GM12891 (cell line): ENCODE measurements around the gene SRP14. TPM values are rescaled to one million over a fixed set of nuclear protein-coding genes. Genes with fewer than 3 reads are reported as not detected.

ENCODE experiments used
- DNase-seq: peaks from one replicate; pipeline ENCODE4 v3.0.0; 2011; ENCODE audit warnings: low spot score; ENCODE audit not compliant: insufficient read length
- FAIRE-seq: peaks from 2 replicates; lab custom pipeline; 2011; peaks lifted over from hg19 to GRCh38; lab: Jason Lieb, UNC
- PAX5 ChIP-seq: IDR thresholded peaks from 2 replicates; pipeline ENCODE4 v1.6.1; 2011; ENCODE audit warnings: low read length, moderate library complexity, mild to moderate bottlenecking; ENCODE audit not compliant: insufficient read depth, severe bottlenecking
- POLR2A ChIP-seq: IDR thresholded peaks from 2 replicates; pipeline ENCODE4 v1.6.1; 2011; ENCODE audit warnings: low read depth, low read length, control low read depth
- POLR2AphosphoS5 ChIP-seq: IDR thresholded peaks from 2 replicates; pipeline ENCODE4 v1.6.1; 2011; ENCODE audit warnings: low read depth, low read length, control low read depth
- POU2F2 ChIP-seq: IDR thresholded peaks from 2 replicates; pipeline ENCODE4 v1.6.1; 2011; ENCODE audit warnings: low read depth, mild to moderate bottlenecking, control low read depth, low read length, moderate library complexity
- SPI1 ChIP-seq: IDR thresholded peaks from 2 replicates; pipeline ENCODE4 v1.6.1; 2011; ENCODE audit warnings: low read depth, low read length, control low read depth
- TAF1 ChIP-seq: IDR thresholded peaks from 2 replicates; pipeline ENCODE4 v1.6.1; 2011; ENCODE audit warnings: low read depth, low read length, control low read depth
- polyA plus RNA-seq: library from polyadenylated mRNA; unstranded; fragments of >200 nt; gene quantifications from one replicate; pipeline ENCODE4 v1.2.1, GENCODE V29; 2012; ENCODE audit warnings: low read depth, missing spikeins, inconsistent platforms; ENCODE audit not compliant: missing spikeins

SRP14 gene, protein sequence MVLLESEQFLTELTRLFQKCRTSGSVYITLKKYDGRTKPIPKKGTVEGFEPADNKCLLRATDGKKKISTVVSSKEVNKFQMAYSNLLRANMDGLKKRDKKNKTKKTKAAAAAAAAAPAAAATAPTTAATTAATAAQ
- polyA plus RNA-seq, result 340 TPM

DNA sequence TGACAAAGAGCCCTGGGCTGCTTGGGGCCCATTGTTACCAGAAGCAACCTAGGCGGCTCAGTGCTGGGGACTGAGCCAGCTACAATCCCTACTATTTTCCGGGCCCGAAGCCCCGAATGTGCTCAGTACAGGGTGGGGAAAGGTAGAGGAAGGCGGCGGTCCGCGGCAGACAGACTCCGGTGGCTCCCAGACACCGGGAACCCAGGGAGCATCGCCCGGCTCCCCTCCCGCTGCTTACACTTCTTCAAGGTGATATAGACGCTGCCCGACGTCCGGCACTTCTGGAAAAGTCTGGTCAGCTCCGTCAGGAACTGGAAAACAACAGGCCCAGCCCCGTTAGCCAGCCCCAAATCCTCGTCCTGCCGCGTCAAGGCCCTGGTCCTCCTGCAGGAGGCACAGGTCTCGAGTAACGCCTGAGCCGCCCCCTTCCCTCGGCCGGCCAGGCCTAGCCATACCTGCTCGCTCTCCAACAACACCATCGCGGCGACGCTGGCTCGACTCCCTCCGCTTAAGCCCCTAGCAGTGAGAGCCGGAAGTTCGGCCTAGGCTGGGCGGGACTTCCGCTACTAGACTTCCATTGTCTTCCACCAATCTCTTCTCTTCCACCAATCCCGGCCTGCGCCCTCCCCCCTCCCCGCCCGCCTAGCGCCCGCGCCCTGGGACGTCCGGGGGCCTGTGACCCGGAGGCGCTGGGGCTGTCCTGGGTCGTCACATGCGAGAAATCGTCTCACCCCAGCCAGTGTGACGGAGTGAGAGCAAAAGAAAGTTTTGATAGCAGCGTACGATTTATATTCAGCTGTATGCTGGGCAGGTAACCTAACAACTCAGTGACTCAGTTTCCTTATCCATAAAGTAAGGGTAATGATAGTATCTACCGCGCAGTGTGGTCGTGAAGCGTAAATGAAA, at the start of gene SRP14:
TSS of gene SRP14 (minus strand) at position 544 of the 906 bp plus-strand sequence. CDS start at position 479, 65 bp downstream.
- peak; percentile 96 for FAIRE-seq
- DNase-seq, result peak; percentile 82
- TF ChIP-seq TAF1 (peak; percentile 80), PAX5 (no peak), POLR2A (peak; percentile 93), POLR2AphosphoS5 (peak; percentile 97), SPI1 (0 out of 2 replicates have a peak, but pooled peaks have one; percentile 12), POU2F2 (no peak)

DNA sequence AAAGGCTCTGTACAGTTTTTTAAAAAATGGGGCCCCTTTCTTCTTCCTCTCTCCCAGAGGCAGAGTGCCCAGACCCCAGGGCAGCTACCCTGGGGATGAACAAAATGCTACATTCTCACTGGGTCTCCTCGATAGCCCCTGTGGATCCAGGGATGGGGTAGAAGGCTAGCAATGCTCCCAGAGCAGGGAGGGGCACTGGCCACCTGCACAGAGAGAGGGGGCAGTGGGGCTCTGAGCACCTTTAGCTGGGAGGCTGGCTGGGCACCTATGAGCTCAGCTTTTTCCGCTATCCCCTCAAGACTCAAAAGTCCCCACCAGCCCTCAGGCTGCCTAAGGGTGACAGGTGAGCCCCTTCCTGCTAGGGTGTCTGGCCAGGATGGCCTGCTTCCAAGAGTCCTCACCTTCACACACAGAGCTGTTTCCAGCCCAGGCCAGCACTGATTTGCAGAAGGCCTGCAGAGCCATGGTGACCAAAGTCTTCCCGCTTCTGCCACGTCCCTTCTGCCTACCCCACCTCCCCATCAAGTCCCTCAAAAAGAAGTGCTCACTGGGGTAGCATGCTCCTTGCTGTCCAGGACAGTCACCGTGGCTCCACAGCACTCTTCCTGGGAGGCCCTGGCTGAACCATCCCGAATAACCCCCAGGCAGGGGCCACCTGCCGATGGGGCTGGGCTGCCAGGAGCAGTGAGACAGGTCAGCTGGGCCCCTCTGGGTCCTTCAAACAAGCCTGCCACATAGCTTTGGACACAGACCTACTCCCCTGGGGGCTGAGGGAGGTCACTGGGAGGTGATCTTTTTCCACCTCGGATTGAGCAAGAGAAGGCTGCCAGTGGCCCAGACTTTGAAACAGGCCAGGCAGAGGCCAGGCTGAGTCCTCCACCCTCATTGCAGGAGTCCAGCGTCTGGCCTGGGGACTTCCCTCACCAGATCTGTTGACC, 49.3 kb upstream of the SRP14 start:
- TF ChIP-seq POLR2A, result no peak
- no peak for TF ChIP-seq TAF1
- no peak for TF ChIP-seq SPI1
- TF ChIP-seq POLR2AphosphoS5, result peak; percentile 11; the same call in 1 of the 2 replicates
- no peak for TF ChIP-seq POU2F2
- no peak for TF ChIP-seq PAX5
- DNase-seq, result no peak
- FAIRE-seq, result no peak

DNA sequence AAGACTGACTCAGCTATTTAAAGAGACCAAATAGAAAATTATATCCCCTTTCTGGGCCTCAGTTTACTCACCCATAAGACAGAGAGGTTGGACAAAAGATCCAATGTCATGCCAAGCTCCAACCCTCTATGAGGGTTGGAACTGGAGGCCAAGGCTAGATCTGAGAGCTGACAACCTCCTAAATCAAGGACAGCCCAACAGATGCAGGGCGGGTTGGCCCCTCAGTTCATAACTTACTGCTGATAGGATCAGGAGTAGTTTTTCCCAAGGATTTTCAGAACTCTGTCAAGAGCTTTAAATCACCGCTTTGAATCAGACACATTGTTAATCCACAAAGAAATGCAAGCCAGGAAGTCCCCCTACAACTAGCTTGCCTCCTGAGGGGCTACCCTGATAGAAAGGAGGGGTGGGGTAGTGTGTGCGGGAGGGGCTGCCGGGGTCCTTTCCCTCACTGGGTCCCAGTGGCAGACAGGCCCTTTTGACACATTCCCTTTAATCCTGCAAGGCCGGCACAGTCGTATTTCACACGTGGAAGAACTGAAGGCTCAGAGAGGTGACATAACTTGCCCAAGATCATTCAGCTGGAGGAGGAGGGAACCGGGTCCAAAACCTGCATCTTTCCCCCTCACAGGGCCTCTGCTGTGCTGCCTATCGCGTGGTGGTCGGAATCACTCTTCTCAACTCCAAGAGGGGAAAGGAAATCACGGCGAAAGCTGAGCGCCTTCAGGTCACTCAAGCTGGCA, 48.3 kb upstream of the SRP14 start:
- no peak for FAIRE-seq
- no peak for TF ChIP-seq POU2F2
- no peak for TF ChIP-seq POLR2A
- TF ChIP-seq SPI1, result no peak
- no peak for TF ChIP-seq PAX5
- no peak for TF ChIP-seq POLR2AphosphoS5
- TF ChIP-seq TAF1, result no peak

DNA sequence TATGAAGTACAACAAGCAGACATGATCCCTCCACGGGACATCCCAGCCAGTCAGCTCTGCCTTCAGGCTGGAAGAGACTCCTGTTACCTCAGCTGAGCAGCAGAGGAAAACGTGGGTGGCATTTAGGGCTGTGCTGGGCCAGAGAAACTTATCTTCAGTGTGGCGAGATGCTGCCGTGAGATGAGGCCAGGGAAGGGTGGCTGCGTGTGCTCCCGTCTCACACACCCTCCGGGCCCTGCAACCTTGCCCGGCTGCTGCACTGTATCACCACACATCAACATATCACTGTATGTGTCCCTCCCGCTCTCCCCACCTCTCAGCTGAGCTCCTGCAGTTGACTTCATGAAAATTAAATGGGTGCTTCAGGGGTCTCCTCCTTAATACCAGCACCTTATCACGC, 46.3 kb upstream of the SRP14 start:
- FAIRE-seq, result peak; percentile 61
- no peak for DNase-seq
- no peak for TF ChIP-seq PAX5
- no peak for TF ChIP-seq TAF1
- no peak for TF ChIP-seq POLR2A
- TF ChIP-seq POU2F2, result no peak
- no peak for TF ChIP-seq POLR2AphosphoS5
- no peak for TF ChIP-seq SPI1

More for the DNA sequence above, 48.3 kb upstream of the SRP14 start:
- DNase-seq, result no peak

DNA sequence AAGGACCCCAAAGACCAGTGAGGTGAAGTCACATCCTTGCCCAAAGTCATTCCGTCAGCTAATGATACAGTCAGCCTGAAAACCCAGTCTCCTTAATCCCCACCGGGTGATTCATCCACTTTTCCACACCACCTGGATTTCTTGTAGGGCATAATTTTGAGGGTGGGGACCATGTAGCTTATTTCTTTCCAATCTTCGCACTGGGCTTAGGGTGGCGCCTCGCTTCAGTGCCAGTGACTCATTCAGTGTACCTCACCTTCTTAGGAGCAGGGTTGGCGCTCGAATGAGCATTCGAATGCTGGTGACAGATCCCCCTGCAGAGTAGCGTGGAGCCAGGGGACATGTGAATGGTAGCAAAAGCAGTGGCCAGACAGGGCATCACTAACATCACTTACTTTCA, 45.7 kb upstream of the SRP14 start:
- no peak for TF ChIP-seq PAX5
- no peak for TF ChIP-seq POLR2A
- TF ChIP-seq TAF1, result no peak
- TF ChIP-seq POU2F2, result no peak
- TF ChIP-seq POLR2AphosphoS5, result no peak
- no peak for TF ChIP-seq SPI1
- FAIRE-seq (no peak), DNase-seq (no peak)

DNA sequence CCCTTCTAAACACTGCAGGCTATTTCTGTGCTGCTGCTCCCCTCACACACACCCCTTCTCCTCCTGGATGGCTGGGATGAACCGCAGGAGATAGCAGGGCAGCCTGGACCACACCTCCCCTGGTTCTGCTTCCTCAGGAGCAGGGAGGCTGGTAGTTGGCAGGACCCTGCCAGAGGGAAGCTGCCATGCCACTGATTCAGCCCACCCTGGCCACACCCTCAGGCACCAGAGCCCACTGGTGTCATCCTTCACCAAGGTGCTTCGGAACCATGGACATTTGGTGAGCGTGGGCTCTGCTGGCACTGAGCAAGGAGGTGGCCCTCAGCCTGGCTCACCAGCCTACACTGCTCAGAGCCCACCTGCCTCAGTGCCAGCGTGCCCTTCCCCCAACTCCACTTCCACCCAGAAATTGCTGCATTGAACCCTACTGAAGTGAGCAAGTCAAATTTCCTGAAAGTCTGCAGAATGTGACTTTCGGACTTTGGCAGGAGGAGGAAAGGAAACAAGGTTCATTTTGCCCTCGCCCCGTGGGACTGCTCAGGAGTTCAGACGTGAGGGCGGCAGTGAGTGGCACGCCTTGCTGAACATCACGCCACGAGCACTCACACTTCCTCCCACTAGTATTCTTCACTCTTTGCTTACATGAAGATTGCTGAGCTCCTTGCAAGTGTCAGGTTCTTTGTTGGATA, 43.4 kb upstream of the SRP14 start:
- TF ChIP-seq SPI1, result peak; percentile 58
- no peak for TF ChIP-seq POU2F2
- peak; percentile 85 for FAIRE-seq

DNA sequence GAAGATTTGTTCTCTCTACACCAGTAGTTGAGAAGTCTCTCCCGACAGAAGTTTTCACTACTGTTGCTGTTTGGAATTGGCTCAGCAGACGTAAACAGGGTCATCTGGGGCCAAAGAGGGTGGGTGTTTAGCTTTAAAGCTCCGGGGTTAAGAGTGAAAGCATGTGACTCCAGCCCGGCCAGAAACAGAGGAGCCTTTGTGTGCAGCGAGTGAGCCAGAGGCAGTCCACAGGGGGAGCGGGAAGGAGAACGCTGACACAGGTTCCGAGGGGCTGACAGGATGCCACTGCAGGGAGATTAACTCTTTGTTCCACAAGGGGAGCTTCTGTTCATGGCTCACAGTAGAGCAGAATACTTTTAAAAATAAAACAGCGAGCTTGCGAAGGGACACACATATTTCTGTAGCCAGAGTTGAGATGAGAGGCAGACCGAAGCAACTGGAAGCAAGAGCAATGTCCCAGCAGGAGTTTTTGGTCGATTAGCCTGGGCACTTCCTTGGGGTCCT, 42.8 kb upstream of the SRP14 start:
- TF ChIP-seq POU2F2 (no peak), POLR2A (no peak), TAF1 (no peak), SPI1 (no peak), PAX5 (no peak), POLR2AphosphoS5 (no peak)
- DNase-seq, result no peak
- no peak for FAIRE-seq

More for the DNA sequence above, 43.4 kb upstream of the SRP14 start:
- DNase-seq, result no peak

DNA sequence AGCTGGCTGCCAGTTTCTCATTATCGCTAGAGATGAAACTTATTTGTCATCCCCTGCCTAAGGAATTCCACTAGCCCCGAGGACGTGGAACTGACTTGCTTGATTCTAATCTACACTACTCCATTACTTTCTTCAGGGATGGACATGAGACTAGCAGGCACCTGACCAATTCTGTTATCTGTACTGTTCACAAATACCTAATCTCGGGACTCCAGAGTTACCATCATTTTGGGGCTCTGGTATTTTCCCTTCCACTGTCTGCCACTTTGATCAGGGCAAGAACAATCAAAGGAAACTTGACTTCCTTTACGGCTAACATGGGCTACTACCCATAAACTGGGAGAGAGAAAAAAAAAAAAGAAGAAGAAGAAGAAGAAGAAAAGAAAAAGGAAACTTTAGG, 41.9 kb upstream of the SRP14 start:
- peak; percentile 71 for FAIRE-seq
- TF ChIP-seq POLR2AphosphoS5 (no peak), SPI1 (no peak), TAF1 (no peak), PAX5 (no peak), POLR2A (no peak), POU2F2 (no peak)
- DNase-seq, result no peak
